Measurements from ENCODE around the gene DNM2. TPM values are rescaled to one million over a fixed set of nuclear protein-coding genes. Genes with fewer than 3 reads are reported as not detected.

The DNM2 gene
- total and polyA plus RNA-seq, 2 of the 13 experiments (the other 11 are each of a cell fraction or from before 2014, with no cell fraction given), result 41.7 to 59.8 TPM

GRCh38 chr19:10748927-10749434 is 31.1 kb downstream of the DNM2 start (continued):
- TF ChIP-seq RERE (CRISPR knock-in tag; IDR thresholded peaks at IDR 0.05; ENCODE audit: low read depth) (no peak), ZNF580 (CRISPR knock-in tag; IDR thresholded peaks at IDR 0.05; ENCODE audit: borderline replicate concordance, low read depth) (no peak; the same call in 1 of the 2 replicates), ZNF564 (CRISPR knock-in tag; IDR thresholded peaks at IDR 0.05) (no peak), ZNF883 (CRISPR knock-in tag; IDR thresholded peaks at IDR 0.05; ENCODE audit: not compliant biosample characterization) (peak; percentile 34), ZNF34 (CRISPR knock-in tag; IDR thresholded peaks at IDR 0.05; ENCODE audit: borderline replicate concordance) (no peak), ZNF512 (CRISPR knock-in tag; IDR thresholded peaks at IDR 0.05) (no peak), ZFYVE20 (CRISPR knock-in tag; IDR thresholded peaks at IDR 0.05; ENCODE audit: borderline replicate concordance, low read depth) (no peak), ZMAT3 (CRISPR knock-in tag; conservative IDR thresholded peaks at IDR 0.05) (0 out of 2 replicates have a peak, but pooled peaks have one; percentile 19), ATF5 (CRISPR knock-in tag; IDR thresholded peaks at IDR 0.05; ENCODE audit: low read depth) (no peak), ZNF781 (CRISPR knock-in tag; IDR thresholded peaks at IDR 0.05; ENCODE audit: borderline replicate concordance, not compliant biosample characterization) (no peak), ZBTB42 (CRISPR knock-in tag; IDR thresholded peaks at IDR 0.05) (no peak), SETDB1 (CRISPR knock-in tag; IDR thresholded peaks at IDR 0.05; ENCODE audit: borderline replicate concordance) (no peak), POLR2AphosphoS2 (IDR thresholded peaks at IDR 0.05; ENCODE audit: low read depth, low read length) (no peak), SRSF1 (optimal IDR thresholded peaks at IDR 0.05; ENCODE audit: low read depth, low read length) (no peak), ZNF589 (CRISPR knock-in tag; conservative IDR thresholded peaks at IDR 0.05) (no peak), ZBTB14 (CRISPR knock-in tag; IDR thresholded peaks at IDR 0.05) (no peak), ZEB1 (IDR thresholded peaks at IDR 0.05; ENCODE audit: insufficient replicate concordance, low read depth) (peak; percentile 3), HNF4A (CRISPR knock-in tag; IDR thresholded peaks at IDR 0.05) (no peak), KLF13 (CRISPR knock-in tag; IDR thresholded peaks at IDR 0.05) (no peak)

Data from HepG2 (cell line).